Measurements from ENCODE around the gene IPCEF1.

GRCh38 chr6:154359161-154359574 lies 2.6 kb upstream of the IPCEF1 start:
- TF ChIP-seq, protein P1, sequence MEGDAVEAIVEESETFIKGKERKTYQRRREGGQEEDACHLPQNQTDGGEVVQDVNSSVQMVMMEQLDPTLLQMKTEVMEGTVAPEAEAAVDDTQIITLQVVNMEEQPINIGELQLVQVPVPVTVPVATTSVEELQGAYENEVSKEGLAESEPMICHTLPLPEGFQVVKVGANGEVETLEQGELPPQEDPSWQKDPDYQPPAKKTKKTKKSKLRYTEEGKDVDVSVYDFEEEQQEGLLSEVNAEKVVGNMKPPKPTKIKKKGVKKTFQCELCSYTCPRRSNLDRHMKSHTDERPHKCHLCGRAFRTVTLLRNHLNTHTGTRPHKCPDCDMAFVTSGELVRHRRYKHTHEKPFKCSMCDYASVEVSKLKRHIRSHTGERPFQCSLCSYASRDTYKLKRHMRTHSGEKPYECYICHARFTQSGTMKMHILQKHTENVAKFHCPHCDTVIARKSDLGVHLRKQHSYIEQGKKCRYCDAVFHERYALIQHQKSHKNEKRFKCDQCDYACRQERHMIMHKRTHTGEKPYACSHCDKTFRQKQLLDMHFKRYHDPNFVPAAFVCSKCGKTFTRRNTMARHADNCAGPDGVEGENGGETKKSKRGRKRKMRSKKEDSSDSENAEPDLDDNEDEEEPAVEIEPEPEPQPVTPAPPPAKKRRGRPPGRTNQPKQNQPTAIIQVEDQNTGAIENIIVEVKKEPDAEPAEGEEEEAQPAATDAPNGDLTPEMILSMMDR (conservative IDR thresholded peaks at IDR 0.05) = no peak
- no peak for TF ChIP-seq EZH2 (IDR thresholded peaks at IDR 0.05; ENCODE audit: low read depth)
